PC-3 (cell line): ENCODE measurements around the gene DLGAP4.

Experiments used
- EZH2 ChIP-seq: fragments of 300-600 bp; sonication (generic); IDR thresholded peaks from one replicate; pipeline ENCODE4 v1.6.1; 2017; ENCODE audit warnings: antibody characterized with exemption, mild to moderate bottlenecking, low read length; ENCODE audit not compliant: unreplicated experiment
- EZH2phosphoT487 ChIP-seq: fragments of 300-600 bp; sonication (generic); IDR thresholded peaks from 2 replicates; pipeline ENCODE4 v1.6.1; 2018; ENCODE audit warnings: mild to moderate bottlenecking, antibody characterized with exemption, low read length, borderline replicate concordance
- TF ChIP-seq, protein P1 (sequence below): fragments of 300-600 bp; sonication (generic); conservative IDR thresholded peaks from 2 replicates; pipeline ENCODE4 v1.5.1; 2017; ENCODE audit warnings: antibody characterized with exemption, low read depth, mild to moderate bottlenecking, low read length

DNA sequence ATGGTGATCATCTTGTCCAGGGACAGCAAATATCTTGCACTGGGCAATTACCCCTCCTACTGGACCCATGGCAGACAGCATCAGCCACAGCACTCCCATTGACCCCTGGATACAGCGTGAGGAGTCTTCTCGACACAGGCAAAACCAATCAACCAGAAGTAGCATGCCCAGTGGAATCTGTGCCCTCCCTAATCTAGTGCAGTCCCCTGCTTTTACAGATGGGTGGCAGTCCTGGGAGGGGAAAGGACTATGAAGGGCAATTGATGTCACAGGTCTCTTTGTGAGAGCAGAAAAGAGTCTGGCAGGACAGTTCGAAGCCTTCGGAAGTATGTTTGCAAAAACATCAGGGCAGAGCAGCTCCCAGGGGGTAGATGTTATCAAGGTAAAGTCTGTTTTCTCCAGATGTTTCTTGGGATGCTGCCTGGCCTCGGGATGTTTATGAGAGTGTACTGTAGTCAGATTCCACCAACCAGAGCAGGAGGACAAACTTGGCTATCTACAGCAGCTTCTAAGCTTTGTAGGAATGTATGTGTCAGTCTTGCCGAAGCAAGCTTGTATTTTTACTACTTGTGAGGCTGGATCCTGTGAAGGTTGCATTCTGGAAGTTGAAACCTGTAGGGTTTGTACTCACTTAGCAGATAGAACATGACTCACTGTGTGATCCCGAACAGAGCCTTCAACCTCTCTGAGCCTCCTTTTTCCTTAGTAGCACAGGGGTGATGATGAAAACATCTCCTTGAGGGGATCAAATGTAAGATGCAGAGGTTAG, 172.2 kb downstream of the DLGAP4 start:
- TF ChIP-seq EZH2 (no peak), EZH2phosphoT487 (no peak)
- TF ChIP-seq, protein P1, sequence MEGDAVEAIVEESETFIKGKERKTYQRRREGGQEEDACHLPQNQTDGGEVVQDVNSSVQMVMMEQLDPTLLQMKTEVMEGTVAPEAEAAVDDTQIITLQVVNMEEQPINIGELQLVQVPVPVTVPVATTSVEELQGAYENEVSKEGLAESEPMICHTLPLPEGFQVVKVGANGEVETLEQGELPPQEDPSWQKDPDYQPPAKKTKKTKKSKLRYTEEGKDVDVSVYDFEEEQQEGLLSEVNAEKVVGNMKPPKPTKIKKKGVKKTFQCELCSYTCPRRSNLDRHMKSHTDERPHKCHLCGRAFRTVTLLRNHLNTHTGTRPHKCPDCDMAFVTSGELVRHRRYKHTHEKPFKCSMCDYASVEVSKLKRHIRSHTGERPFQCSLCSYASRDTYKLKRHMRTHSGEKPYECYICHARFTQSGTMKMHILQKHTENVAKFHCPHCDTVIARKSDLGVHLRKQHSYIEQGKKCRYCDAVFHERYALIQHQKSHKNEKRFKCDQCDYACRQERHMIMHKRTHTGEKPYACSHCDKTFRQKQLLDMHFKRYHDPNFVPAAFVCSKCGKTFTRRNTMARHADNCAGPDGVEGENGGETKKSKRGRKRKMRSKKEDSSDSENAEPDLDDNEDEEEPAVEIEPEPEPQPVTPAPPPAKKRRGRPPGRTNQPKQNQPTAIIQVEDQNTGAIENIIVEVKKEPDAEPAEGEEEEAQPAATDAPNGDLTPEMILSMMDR, result no peak
